OCI-LY3 (cell line): ENCODE data around the gene NKAIN4.

Source experiments
- CTCF ChIP-seq: fragments of 200-600, 300-600 bp; sonication (generic); IDR thresholded peaks from 2 replicates; pipeline ENCODE4 v1.5.1; 2014; ENCODE audit warnings: antibody characterized with exemption, low read length, low read depth
- EZH2phosphoT487 ChIP-seq: fragments of 200-600 bp; shearing (Covaris generic); IDR thresholded peaks from 2 replicates; pipeline ENCODE4 v1.6.1; 2018; ENCODE audit warnings: antibody characterized with exemption, mixed run types, low read depth

GRCh38 chr20:63285636-63286615 lies 31.7 kb upstream of the NKAIN4 start:
- TF ChIP-seq CTCF (no peak), EZH2phosphoT487 (no peak)
